HCEC 1CT (cell line): ENCODE measurements around the gene NCF1.
"Not testable (repeated sequence)": the region's sequence is repeated elsewhere in the genome, so short reads cannot be mapped to it uniquely, and the experiment has no call there.

Experiments used
- DNase-seq: peaks from one replicate; pipeline ENCODE4 v3.0.0-alpha.2; 2017

Gene NCF1

GRCh38 chr7:74788369-74789150 is 14.7 kb downstream of the NCF1 start:
- peak; percentile 80 for DNase-seq

GRCh38 chr7:74789200-74789736 is 15.5 kb downstream of the NCF1 start:
- not testable (repeated sequence) for DNase-seq

DNA sequence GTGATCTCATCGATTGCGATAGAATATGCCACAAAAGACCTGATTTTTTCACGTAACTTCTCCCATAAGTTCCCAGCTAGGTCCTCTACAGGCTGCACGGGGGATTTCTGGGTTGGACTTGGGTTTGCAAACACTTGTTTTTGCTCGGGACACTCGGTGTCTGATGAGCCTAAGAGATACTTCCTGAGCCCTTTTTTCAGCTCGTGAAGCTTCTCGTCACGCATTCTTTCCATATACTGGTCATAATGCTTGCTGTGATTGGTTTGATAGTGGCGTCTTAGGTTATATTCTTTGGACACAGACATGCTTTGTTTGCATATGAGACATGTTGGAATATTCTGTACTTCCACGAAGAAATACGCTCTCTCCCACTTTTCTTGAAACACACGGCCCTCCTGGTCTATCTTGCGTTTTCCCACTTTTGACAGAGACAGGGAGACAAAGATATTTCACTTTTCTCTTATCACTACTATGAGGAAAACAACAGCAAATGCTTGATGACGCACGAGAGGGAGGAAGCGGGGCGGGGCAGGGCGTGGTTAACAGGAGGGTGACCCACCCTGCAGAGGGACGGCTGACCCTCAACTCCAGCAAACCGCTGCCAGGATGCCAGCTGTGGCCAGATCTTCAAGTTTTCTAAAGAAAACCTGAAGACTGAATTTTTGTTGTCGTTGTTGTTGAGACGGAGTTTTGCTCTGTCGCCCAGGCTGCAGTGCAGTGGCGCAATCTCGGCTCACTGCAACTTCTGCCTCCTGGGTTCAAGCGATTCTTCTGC is 24.2 kb downstream of the NCF1 start:
- not testable (repeated sequence) for DNase-seq

DNA sequence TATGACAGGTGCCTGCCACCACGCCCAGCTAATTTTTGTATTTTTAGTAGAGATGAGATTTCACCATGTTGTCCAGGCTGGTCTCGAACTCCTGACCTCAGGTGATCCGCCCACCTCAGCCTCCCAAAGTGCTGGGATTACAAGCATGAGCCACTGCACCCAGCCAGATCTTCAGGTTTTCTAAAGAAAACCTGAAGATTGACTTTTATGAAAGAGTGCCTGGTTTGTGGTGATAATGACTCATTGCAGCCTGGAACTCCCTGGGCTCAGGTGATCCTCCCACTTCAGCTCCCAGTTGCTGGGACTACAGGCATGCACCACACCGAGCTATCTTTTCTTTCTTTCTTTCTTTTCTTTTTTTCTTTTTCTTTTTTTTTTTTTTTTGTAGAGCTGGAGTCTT is 24.8 kb downstream of the NCF1 start:
- not testable (repeated sequence) for DNase-seq

DNA sequence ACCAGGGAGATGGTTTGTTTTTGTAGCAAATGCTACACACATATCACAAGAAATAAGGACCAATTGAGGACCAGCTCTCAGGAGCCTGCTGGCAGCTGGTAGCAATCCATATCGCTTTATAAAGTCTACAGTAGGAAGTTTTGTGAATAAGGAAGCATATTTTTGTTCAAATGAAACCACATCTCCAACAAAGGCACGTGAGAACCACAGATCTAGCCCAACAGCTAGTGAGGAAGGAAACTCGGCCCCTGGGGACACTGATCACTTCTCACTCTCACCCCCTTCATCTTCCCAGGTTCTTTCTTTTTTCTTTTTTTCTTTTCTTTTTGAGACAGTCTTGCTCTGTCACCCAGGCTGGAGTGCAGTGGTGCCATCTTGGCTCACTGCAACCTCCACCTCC is 42.1 kb downstream of the NCF1 start:
- DNase-seq, result not testable (repeated sequence)

DNA sequence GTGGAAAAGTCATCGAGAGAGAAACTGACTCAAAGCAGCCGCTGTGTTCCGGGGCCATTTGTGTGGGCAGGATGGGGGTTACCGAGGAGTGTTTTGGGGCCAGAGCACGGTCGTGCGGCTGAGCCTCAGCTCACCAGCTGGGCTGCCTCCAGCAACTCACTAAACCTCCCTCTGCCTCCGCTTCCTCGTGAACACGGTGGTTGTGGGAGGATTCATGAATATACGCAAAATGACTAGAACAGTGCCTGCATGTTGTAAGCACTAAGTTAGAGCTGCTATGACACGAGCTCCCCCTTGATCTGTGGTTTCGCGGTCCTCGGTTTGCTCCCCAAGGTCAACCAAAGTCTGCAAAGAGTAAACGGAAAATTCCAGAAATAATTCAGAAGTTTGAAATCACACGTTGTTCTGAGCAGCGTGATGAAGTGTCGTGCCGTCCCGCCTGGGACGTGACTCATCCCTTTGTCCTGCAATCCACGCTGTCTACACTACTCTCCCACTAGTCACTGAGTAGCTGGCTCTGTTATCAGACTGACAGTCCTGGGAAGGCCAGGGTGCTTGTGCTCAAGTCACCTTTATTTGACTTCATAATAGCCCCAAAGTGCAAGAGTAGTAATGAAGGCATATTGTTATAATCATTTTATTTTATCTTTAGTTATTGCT is 46.5 kb downstream of the NCF1 start:
- DNase-seq, result not testable (repeated sequence)

GRCh38 chr7:74821259-74821658 is 47.4 kb downstream of the NCF1 start:
- DNase-seq, result not testable (repeated sequence)

DNA sequence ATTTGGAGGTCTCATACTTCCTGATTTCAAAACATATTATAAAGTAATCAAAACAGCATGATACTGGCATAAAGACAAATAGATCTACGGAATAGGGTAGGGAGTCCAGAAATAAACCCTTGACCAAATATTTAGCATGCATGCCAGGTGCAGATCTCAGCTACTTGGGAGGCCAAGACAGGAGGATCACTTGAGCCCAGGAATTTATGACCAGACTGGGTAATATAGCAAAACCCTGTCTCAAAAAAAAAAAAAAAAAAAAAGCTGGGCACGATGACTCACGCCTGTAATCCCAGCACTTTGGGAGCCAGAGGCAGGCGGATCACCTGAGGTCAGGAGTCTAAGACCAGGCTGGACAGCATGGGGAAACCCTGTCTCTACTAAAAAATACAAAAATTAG is 56.1 kb downstream of the NCF1 start:
- DNase-seq, result not testable (repeated sequence)

- not testable (repeated sequence) for DNase-seq
Measured at GRCh38 chr7:74830411-74830810, 56.6 kb downstream of the NCF1 start.
